Keratinocyte (primary cell): ENCODE results near the gene AATF. TPM values are rescaled to one million over a fixed set of nuclear protein-coding genes. Genes with fewer than 3 reads are reported as not detected.

Experiments
- DNase-seq: peaks from one replicate; pipeline ENCODE4 v3.0.0-alpha.2; 2011; ENCODE audit warnings: low read depth, missing footprints, low spot score
- FAIRE-seq: peaks from 2 replicates; lab custom pipeline; 2011; peaks lifted over from hg19 to GRCh38; lab: Jason Lieb, UNC
- H2AFZ ChIP-seq: 2 replicates; pipeline ENCODE4 v1.6.0; 2012; ENCODE audit warnings: low read length, control low read depth, inconsistent platforms; ENCODE audit not compliant: control insufficient read depth
- H3K27ac ChIP-seq: 2 replicates; pipeline ENCODE4 v1.5.1; 2011; ENCODE audit warnings: low read length; ENCODE audit not compliant: control insufficient read depth, insufficient read depth
- H3K27me3 ChIP-seq: 3 replicates; pipeline ENCODE4 v1.6.0; 2011; ENCODE audit warnings: low read length; ENCODE audit not compliant: control insufficient read depth, insufficient read depth; ENCODE audit errors: extremely low read depth
- H3K36me3 ChIP-seq, 2 experiments: 2 replicates in 1 of 2; 3 replicates in 1 of 2; pipeline ENCODE4 v1.5.1; 2011; ENCODE audit warnings: low read length in 2 of 2, mild to moderate bottlenecking in 1 of 2; ENCODE audit not compliant: control insufficient read depth in 2 of 2, insufficient read depth in 2 of 2; ENCODE audit errors: extremely low read depth in 1 of 2
- H3K4me1 ChIP-seq: 3 replicates; pipeline ENCODE4 v1.5.1; 2011; ENCODE audit warnings: low read length; ENCODE audit not compliant: control insufficient read depth, insufficient read depth; ENCODE audit errors: extremely low read depth
- H3K4me2 ChIP-seq: 3 replicates; pipeline ENCODE4 v1.6.0; 2011; ENCODE audit warnings: low read depth, low read length; ENCODE audit not compliant: control insufficient read depth, insufficient read depth; ENCODE audit errors: extremely low read depth
- H3K4me3 ChIP-seq, 3 experiments: fragments of 200-600 bp in 1 of 3; sonication (generic) in 1 of 3; 2 replicates in 2 of 3; 3 replicates in 1 of 3; pipeline ENCODE4 v1.5.1; 2011 to 2016; ENCODE audit warnings: low read length in 3 of 3, mild to moderate bottlenecking in 3 of 3, control low read depth in 2 of 3, inconsistent platforms in 1 of 3, low read depth in 1 of 3, mixed read lengths in 1 of 3, mixed run types in 1 of 3, moderate library complexity in 1 of 3; ENCODE audit not compliant: control insufficient read depth in 2 of 3, insufficient read depth in 2 of 3; ENCODE audit errors: extremely low read depth in 1 of 3
- H3K79me2 ChIP-seq: 2 replicates; pipeline ENCODE4 v1.6.0; 2012; ENCODE audit warnings: low read length; ENCODE audit not compliant: control insufficient read depth, insufficient read depth
- H3K9ac ChIP-seq: 3 replicates; pipeline ENCODE4 v1.6.0; 2011; ENCODE audit warnings: low read length; ENCODE audit not compliant: control insufficient read depth, insufficient read depth; ENCODE audit errors: extremely low read depth
- H3K9me1 ChIP-seq: 3 replicates; pipeline ENCODE4 v1.6.0; 2011; ENCODE audit warnings: low read length; ENCODE audit not compliant: control insufficient read depth, insufficient read depth; ENCODE audit errors: extremely low read depth
- H3K9me3 ChIP-seq: 2 replicates; pipeline ENCODE4 v1.5.1; 2012; ENCODE audit warnings: low read depth, low read length; ENCODE audit not compliant: control insufficient read depth
- H4K20me1 ChIP-seq: 3 replicates; pipeline ENCODE4 v1.6.0; 2011; ENCODE audit warnings: low read length; ENCODE audit not compliant: control insufficient read depth, insufficient read depth; ENCODE audit errors: extremely low read depth
- CTCF ChIP-seq, 3 experiments: IDR thresholded peaks in 1 of 3; conservative IDR thresholded peaks in 1 of 3; optimal IDR thresholded peaks in 1 of 3; 2 replicates in 2 of 3; 3 replicates in 1 of 3; pipeline versions ENCODE3 to v1.5.1; 2011; ENCODE audit warnings: low read length in 3 of 3, mild to moderate bottlenecking in 3 of 3, moderate library complexity in 2 of 3, control low read depth in 1 of 3, inconsistent platforms in 1 of 3; ENCODE audit not compliant: insufficient read depth in 2 of 3; ENCODE audit errors: extremely low read depth in 1 of 3
- EZH2 ChIP-seq: IDR thresholded peaks from one replicate; pipeline ENCODE4 v1.6.1; 2012; ENCODE audit warnings: inconsistent platforms, mild to moderate bottlenecking, low read length, moderate library complexity
- dilution Hi-C: fragments of 300-500 bp; cut with MboI; formaldehyde crosslinking; loops from one replicate; pipeline ENCODE4 v1.7.0; 2020; ENCODE audit warnings: low sequenced_read_pairs; ENCODE audit not compliant: extremely low pct_ligation_motif_present
- polyA plus RNA-seq, 5 experiments: library from polyadenylated mRNA; depleted of rRNA in 3 of 5; stranded (reverse) in 3 of 5; stranded (forward) in 1 of 5; unstranded in 1 of 5; fragments of >200 nt; gene quantifications; 1 replicate in 1 of 5; 2 replicates in 3 of 5; 3 replicates in 1 of 5; pipeline versions ENCODE4 v1.2.1 to v1.2.3, GENCODE V29; 2011 to 2012; ENCODE audit warnings: missing spikeins in 2 of 5, low read depth in 1 of 5, low replicate concordance in 1 of 5

Gene AATF
- polyA plus RNA-seq, 1 donor (not counting 4 experiments of a cell fraction or from before 2014, with no cell fraction given) = 30.4 TPM

DNA sequence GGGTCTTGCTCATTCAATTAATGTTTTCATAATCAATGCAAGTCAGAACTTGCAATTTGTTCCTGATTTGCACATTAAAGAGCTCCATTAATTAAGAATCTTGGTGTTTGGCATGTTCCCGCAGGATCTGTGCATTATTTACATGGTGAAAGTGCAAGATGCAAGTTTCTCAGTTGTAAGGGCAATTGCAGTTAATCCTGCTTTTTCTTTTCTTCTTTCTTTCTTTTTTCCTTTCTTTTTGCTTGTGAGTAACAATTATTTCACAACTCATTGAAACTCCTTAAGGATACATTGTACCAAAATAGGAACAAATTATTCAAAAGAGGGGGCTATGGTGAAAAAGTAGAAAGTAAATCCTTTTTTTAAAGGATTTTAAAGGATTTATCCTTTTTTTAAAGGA, 24.2 kb downstream of the AATF start:
- H3K4me1 ChIP-seq = peaks cover 19% of the 10 kb centered on the region
- H3K9ac ChIP-seq = no peak overlapping the region
- DNase-seq = no peak
- no peak for TF ChIP-seq EZH2
- no peak for TF ChIP-seq CTCF (optimal IDR thresholded peaks at IDR 0.05 in 1 of 3, IDR thresholded peaks at IDR 0.05 in 1 of 3, conservative IDR thresholded peaks at IDR 0.05 in 1 of 3; ENCODE audit: extremely low read depth in 1 of 3, insufficient read depth in 2 of 3, low read length in 3 of 3)
- H3K4me2 ChIP-seq = no peak overlapping the region
- peaks cover 32% of the 10 kb centered on the region for H3K79me2 ChIP-seq
- H3K36me3 ChIP-seq = peaks cover 0 to 10% of the 10 kb centered on the region in 2 experiments
- H3K9me3 ChIP-seq = no peaks in the 10 kb centered on the region
- no peak overlapping the region for H3K4me3 ChIP-seq
- H3K9me1 ChIP-seq = no peaks in the 10 kb centered on the region
- no peak overlapping the region for H3K27ac ChIP-seq
- H3K27me3 ChIP-seq = no peaks in the 10 kb centered on the region
- H4K20me1 ChIP-seq = peaks cover 3% of the 10 kb centered on the region
- FAIRE-seq = no peak
- H2AFZ ChIP-seq = no peak overlapping the region
- dilution Hi-C loops = no loop called here

DNA sequence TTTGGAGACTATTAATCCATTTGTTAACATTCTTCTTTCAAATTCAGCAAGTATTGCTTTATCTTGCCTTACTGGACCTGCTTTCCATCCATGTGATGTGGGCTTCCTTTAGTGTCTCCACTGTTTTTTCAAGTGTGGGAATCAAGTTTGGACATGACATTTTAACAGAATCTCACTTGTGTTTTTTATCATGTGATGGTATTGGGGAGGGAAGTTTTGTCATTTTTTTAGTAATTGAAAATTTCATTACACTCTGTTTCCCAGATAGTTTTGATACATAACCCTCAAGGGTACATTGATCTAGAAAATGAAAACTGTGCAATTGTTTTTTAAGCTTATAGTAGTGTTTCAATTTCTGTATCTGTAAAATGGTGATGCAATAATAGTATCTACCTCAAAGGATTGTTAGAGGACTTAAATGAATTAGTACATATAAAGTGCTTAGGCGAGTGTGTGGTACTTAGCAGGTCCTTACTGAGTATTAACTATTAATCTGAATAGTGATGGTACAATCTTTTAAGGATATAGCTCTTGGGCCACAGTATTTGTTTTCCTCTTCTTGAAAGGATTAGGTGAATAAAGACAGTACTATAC, 27.3 kb downstream of the AATF start:
- H3K9me3 ChIP-seq = no peaks in the 10 kb centered on the region
- no peak overlapping the region for H2AFZ ChIP-seq
- peaks cover 35% of the 10 kb centered on the region for H3K4me1 ChIP-seq
- no peaks in the 10 kb centered on the region for H3K27me3 ChIP-seq
- peaks cover 43% of the 10 kb centered on the region for H3K79me2 ChIP-seq
- TF ChIP-seq EZH2 = no peak
- no peak for TF ChIP-seq CTCF (optimal IDR thresholded peaks at IDR 0.05 in 1 of 3, IDR thresholded peaks at IDR 0.05 in 1 of 3, conservative IDR thresholded peaks at IDR 0.05 in 1 of 3; ENCODE audit: extremely low read depth in 1 of 3, insufficient read depth in 2 of 3, low read length in 3 of 3)
- H3K27ac ChIP-seq = no peak overlapping the region
- no peak overlapping the region for H3K4me2 ChIP-seq
- DNase-seq (no peak), FAIRE-seq (no peak)
- no peak overlapping the region for H3K9ac ChIP-seq
- no peak overlapping the region for H3K4me3 ChIP-seq
- no peaks in the 10 kb centered on the region for H3K9me1 ChIP-seq
- H4K20me1 ChIP-seq = no peaks in the 10 kb centered on the region
- dilution Hi-C loops = no loop called here
- H3K36me3 ChIP-seq = no peaks in the 10 kb centered on the region
